WI38 (cell line): Measurements from ENCODE around the gene MTMR2.

Experiments
- H3K4me3 ChIP-seq: 2 replicates; pipeline ENCODE4 v1.5.1; 2011; ENCODE audit warnings: low read depth, mild to moderate bottlenecking, control low read depth, low read length
- TF ChIP-seq, protein P1 (sequence below): IDR thresholded peaks from 2 replicates; pipeline ENCODE4 v1.5.1; 2012; ENCODE audit warnings: low read depth, mild to moderate bottlenecking, control low read depth, low read length

MTMR2 gene

DNA sequence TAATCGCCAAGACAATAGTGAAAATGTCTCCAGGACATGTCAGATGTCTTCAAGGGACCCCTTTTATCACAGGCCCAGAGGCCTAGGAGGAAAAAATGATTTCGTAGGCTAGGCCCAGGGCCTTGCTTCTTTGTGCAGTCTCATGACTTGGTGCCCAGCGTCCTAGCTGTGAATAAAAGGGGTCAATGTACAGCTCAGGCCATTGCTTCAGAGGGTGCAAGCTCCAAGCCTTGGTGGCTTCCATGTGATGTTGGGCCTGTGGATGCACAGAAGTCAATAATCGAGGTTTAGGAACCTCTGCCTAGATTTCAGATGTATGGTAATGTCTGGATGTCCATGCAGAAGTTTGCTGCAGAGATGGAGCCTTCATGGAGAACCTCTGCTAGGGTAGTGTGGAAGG lies 20.7 kb upstream of the MTMR2 start:
- H3K4me3 ChIP-seq = no peak overlapping the region
- TF ChIP-seq, protein P1, sequence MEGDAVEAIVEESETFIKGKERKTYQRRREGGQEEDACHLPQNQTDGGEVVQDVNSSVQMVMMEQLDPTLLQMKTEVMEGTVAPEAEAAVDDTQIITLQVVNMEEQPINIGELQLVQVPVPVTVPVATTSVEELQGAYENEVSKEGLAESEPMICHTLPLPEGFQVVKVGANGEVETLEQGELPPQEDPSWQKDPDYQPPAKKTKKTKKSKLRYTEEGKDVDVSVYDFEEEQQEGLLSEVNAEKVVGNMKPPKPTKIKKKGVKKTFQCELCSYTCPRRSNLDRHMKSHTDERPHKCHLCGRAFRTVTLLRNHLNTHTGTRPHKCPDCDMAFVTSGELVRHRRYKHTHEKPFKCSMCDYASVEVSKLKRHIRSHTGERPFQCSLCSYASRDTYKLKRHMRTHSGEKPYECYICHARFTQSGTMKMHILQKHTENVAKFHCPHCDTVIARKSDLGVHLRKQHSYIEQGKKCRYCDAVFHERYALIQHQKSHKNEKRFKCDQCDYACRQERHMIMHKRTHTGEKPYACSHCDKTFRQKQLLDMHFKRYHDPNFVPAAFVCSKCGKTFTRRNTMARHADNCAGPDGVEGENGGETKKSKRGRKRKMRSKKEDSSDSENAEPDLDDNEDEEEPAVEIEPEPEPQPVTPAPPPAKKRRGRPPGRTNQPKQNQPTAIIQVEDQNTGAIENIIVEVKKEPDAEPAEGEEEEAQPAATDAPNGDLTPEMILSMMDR = no peak

DNA sequence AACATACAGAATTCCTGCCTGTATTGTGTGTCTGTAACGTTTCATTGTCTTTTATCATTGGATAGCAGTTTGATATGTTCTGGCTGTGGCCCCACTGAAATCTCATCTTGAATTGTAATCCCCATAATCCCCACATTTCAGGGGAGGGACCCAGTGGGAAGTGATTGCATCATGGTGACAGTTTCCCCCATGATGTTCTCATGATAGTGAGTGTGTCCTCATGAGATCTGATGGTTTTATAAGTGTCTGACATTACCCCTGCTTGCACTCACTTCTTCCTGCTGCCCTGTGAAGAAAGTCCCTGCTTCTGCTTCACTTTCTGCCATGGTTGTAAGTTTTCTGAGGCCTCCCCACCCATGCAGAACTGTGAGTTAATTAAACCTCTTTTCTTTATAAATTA lies 19.6 kb upstream of the MTMR2 start:
- TF ChIP-seq, protein P1 = no peak
- H3K4me3 ChIP-seq = no peak overlapping the region

GRCh38 chr11:95939091-95939490 lies 15.2 kb upstream of the MTMR2 start:
- TF ChIP-seq, protein P1 = no peak
- no peak overlapping the region for H3K4me3 ChIP-seq

GRCh38 chr11:95937358-95937757 lies 13.5 kb upstream of the MTMR2 start:
- H3K4me3 ChIP-seq = no peak overlapping the region
- TF ChIP-seq, protein P1 = no peak

DNA sequence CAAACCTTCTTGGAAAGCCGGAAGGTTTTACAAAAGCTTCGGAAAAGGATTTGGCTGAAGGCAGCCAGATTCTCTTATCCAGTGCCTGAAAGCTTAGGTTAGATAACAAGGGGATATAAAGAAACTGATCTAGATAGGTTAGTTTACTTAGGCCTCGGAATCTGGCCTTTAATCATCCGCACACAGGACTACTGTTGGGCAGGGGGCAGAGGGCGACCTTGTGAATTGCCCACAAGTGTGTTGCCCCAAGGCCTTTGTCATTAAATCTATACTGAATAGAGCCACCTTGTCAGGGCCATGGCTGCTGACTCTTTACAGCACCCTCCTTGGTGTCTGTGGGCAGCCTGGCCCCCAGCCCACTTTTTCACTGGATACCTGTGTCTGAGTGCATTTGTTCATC lies 9.7 kb upstream of the MTMR2 start:
- no peak overlapping the region for H3K4me3 ChIP-seq

DNA sequence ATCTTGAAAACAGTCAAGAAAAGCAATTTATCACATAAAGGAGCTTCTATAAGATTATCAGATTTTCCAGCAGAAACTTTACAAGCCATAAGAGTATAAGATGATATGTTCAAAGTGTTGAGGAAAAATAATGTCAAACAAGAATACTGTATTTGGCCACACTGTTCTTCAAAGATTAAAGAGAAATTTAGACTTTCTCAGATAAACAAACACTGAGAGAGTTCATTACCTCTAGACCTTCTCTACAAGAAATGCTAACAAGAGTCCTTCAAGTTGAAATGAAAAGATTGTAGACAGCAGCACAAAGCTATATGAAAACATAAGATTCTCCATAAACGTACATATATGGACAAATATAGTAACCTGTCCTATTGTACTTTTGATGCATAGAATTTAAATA lies 8.0 kb upstream of the MTMR2 start:
- H3K4me3 ChIP-seq = no peak overlapping the region
- TF ChIP-seq, protein P1 = no peak

More for the DNA sequence above, 9.7 kb upstream of the MTMR2 start:
- TF ChIP-seq, protein P1 = no peak

DNA sequence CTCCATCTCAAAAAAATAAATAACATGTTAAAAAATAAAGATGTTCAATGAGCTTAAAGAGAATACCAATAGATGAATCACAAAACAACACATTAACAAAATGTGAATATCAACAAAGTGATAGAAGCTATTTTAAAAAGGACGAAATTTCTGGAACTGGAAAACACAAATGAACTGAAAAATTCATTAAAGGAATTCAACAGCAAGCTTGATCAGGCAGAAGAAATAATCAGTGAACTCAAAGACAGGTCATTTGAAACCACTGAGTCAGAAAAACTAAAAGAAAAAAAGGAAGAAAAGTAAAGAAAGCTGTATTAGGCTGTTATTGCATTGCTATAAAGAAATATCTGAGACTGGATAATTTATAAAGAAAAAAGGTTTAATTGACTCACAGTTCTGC lies 7.0 kb upstream of the MTMR2 start:
- H3K4me3 ChIP-seq = no peak overlapping the region
- TF ChIP-seq, protein P1 = no peak
